Urothelium cell line (cell line): ENCODE measurements around the gene PLEKHF1.

Source experiments
- DNase-seq: peaks from one replicate; pipeline ENCODE4 v3.0.0; 2011; ENCODE audit warnings: low spot score, mixed read lengths
- FAIRE-seq: peaks from 2 replicates; lab custom pipeline; 2011; peaks lifted over from hg19 to GRCh38; lab: Jason Lieb, UNC

Gene PLEKHF1

GRCh38 chr19:29676586-29676985 lies 11.3 kb downstream of the PLEKHF1 start:
- DNase-seq (no peak), FAIRE-seq (peak; percentile 5)

- DNase-seq = no peak
- FAIRE-seq = peak; percentile 81
Measured at GRCh38 chr19:29677001-29677817, 11.9 kb downstream of the PLEKHF1 start.

GRCh38 chr19:29678484-29679106 lies 13.3 kb downstream of the PLEKHF1 start:
- FAIRE-seq (no peak), DNase-seq (no peak)

GRCh38 chr19:29679598-29680210 lies 14.4 kb downstream of the PLEKHF1 start:
- DNase-seq = no peak
- FAIRE-seq = no peak

GRCh38 chr19:29680447-29680846 lies 15.2 kb downstream of the PLEKHF1 start:
- FAIRE-seq (no peak), DNase-seq (no peak)

- DNase-seq (no peak), FAIRE-seq (no peak)
Measured at GRCh38 chr19:29680937-29681336, 15.7 kb downstream of the PLEKHF1 start.

- FAIRE-seq (peak; percentile 40), DNase-seq (no peak)
Measured at GRCh38 chr19:29681422-29682235, 16.4 kb downstream of the PLEKHF1 start.

GRCh38 chr19:29682236-29682895 lies 17.1 kb downstream of the PLEKHF1 start:
- no peak for DNase-seq
- FAIRE-seq = no peak

- no peak for DNase-seq
- peak; percentile 81 for FAIRE-seq
Measured at GRCh38 chr19:29683009-29683408, 17.7 kb downstream of the PLEKHF1 start.

- FAIRE-seq (peak; percentile 68), DNase-seq (no peak)
Measured at GRCh38 chr19:29685326-29685725, 20.1 kb downstream of the PLEKHF1 start.

- FAIRE-seq (no peak), DNase-seq (no peak)
Measured at GRCh38 chr19:29686285-29686805, 21.1 kb downstream of the PLEKHF1 start.

GRCh38 chr19:29687244-29687896 lies 22.1 kb downstream of the PLEKHF1 start:
- DNase-seq = peak; percentile 82
- FAIRE-seq = peak; percentile 61

- FAIRE-seq (no peak), DNase-seq (no peak)
Measured at GRCh38 chr19:29687897-29688728, 22.9 kb downstream of the PLEKHF1 start.

GRCh38 chr19:29690842-29691241 lies 25.6 kb downstream of the PLEKHF1 start:
- DNase-seq (peak; percentile 82), FAIRE-seq (no peak)

GRCh38 chr19:29694161-29694560 lies 28.9 kb downstream of the PLEKHF1 start:
- DNase-seq = no peak
- no peak for FAIRE-seq

GRCh38 chr19:29694669-29695627 lies 29.7 kb downstream of the PLEKHF1 start:
- FAIRE-seq (peak; percentile 98), DNase-seq (peak; percentile 85)

GRCh38 chr19:29695765-29696564 lies 30.7 kb downstream of the PLEKHF1 start:
- DNase-seq = no peak
- FAIRE-seq = no peak
